A549 (cell line): ENCODE measurements around the gene TUBB1. TPM values are rescaled to one million over a fixed set of nuclear protein-coding genes. Genes with fewer than 3 reads are reported as not detected.

Experiments
- ATAC-seq, 2 experiments: fragments of 200-7000 bp in 1 of 2; fragments of >200 bp in 1 of 2; cut with Nextera tagmentation in 1 of 2; cut with Tn5 transposase in 1 of 2; 3 replicates each; pipeline versions ENCODE4 v1.8.0 to v1.9.1; 2018 to 2020; ENCODE audit warnings: mild to moderate bottlenecking in 1 of 2, moderate library complexity in 1 of 2
- CTCF ChIA-PET: fragments of 300-600 bp; sonication (Branson Sonifier 250); formaldehyde crosslinking; extraction: SDS; loops from one replicate; lab custom pipeline; 2021; ENCODE audit warnings: antibody characterized with exemption, inconsistent platforms; lab: Yijun Ruan, JAX
- POLR2A ChIA-PET: fragments of 350-600 bp; formaldehyde crosslinking; extraction: SDS; loops from one replicate; lab custom pipeline; 2021; ENCODE audit warnings: antibody characterized with exemption, inconsistent platforms; lab: Yijun Ruan, JAX
- DNase-seq, 2 experiments: peaks; one replicate each; pipeline versions ENCODE4 v3.0.0 to v3.0.0-alpha.2; 2011 to 2016; ENCODE audit warnings: low read depth in 1 of 2, low spot score in 1 of 2
- FAIRE-seq: peaks from 2 replicates; lab custom pipeline; 2011; peaks lifted over from hg19 to GRCh38; lab: Jason Lieb, UNC
- H3K27ac ChIP-seq, 2 experiments: fragments of >200 bp; sonication (Bioruptor Twin); formaldehyde crosslinking; 3 replicates each; pipeline ENCODE4 v1.5.1; 2016 to 2017
- H3K4me1 ChIP-seq: fragments of >200 bp; sonication (Bioruptor Twin); formaldehyde crosslinking; 3 replicates; pipeline ENCODE4 v1.6.1; 2016
- H3K4me2 ChIP-seq: fragments of >200 bp; sonication (Bioruptor Twin); formaldehyde crosslinking; 3 replicates; pipeline ENCODE4 v1.6.1; 2016
- H3K4me3 ChIP-seq: fragments of >200 bp; sonication (Bioruptor Twin); formaldehyde crosslinking; 3 replicates; pipeline ENCODE4 v1.5.1; 2016
- H3K9me3 ChIP-seq: fragments of >200 bp; sonication (Bioruptor Twin); formaldehyde crosslinking; 3 replicates; pipeline ENCODE4 v1.6.1; 2016
- BHLHE40 ChIP-seq: IDR thresholded peaks from 2 replicates; pipeline ENCODE4 v1.6.1; 2012; ENCODE audit warnings: low read depth, low read length, inconsistent platforms
- CBX2 ChIP-seq: fragments of 200-600 bp; sonication (generic); IDR thresholded peaks from 2 replicates; pipeline ENCODE4 v1.6.1; 2016; ENCODE audit warnings: low read depth, mild to moderate bottlenecking, borderline replicate concordance
- CHD2 ChIP-seq: fragments of 150-350 bp; IDR thresholded peaks from 2 replicates; pipeline ENCODE4 v1.6.1; 2014; ENCODE audit warnings: low read length; ENCODE audit not compliant: partially characterized antibody
- FOXS1 ChIP-seq: fragments of 250-450 bp; sonication (Bioruptor Pico); IDR thresholded peaks from 2 replicates; pipeline ENCODE4 v1.5.0; 2020; ENCODE audit warnings: mild to moderate bottlenecking, moderate library complexity
- GATA3 ChIP-seq: IDR thresholded peaks from 2 replicates; pipeline ENCODE4 v1.6.1; 2012; ENCODE audit warnings: borderline replicate concordance
- HDAC2 ChIP-seq: fragments of 200-600 bp; sonication (generic); IDR thresholded peaks from 2 replicates; pipeline ENCODE4 v1.6.1; 2016
- HEYL ChIP-seq: fragments of 250-450 bp; sonication (Bioruptor Pico); IDR thresholded peaks from 2 replicates; pipeline ENCODE4 v1.8.0; 2021; ENCODE audit warnings: mild to moderate bottlenecking, moderate library complexity
- HOXA7 ChIP-seq: fragments of 250-450 bp; sonication (Bioruptor Pico); IDR thresholded peaks from 2 replicates; pipeline ENCODE4 v1.5.0; 2020; ENCODE audit warnings: mild to moderate bottlenecking, moderate library complexity
- HOXB13 ChIP-seq: fragments of 250-450 bp; sonication (Bioruptor Pico); IDR thresholded peaks from 2 replicates; pipeline ENCODE4 v1.5.0; 2020; ENCODE audit warnings: low read depth, mild to moderate bottlenecking, moderate library complexity
- HOXB5 ChIP-seq: fragments of 250-450 bp; sonication (Bioruptor Pico); IDR thresholded peaks from 2 replicates; pipeline ENCODE4 v1.5.0; 2020; ENCODE audit warnings: mild to moderate bottlenecking, moderate library complexity
- JUN ChIP-seq, 2 experiments: fragments of >200 bp; sonication (Bioruptor Twin); formaldehyde crosslinking; IDR thresholded peaks; 2 replicates in 1 of 2; 3 replicates in 1 of 2; pipeline ENCODE4 v1.6.1; 2016 to 2017
- JUNB ChIP-seq: fragments of >200 bp; sonication (Bioruptor Twin); formaldehyde crosslinking; IDR thresholded peaks from 2 replicates; pipeline ENCODE4 v1.6.1; 2016
- KDM1A ChIP-seq: fragments of 200-600 bp; sonication (generic); IDR thresholded peaks from 2 replicates; pipeline ENCODE4 v1.6.1; 2016; ENCODE audit warnings: low read depth, mild to moderate bottlenecking
- MAFK ChIP-seq: fragments of 450-650 bp; IDR thresholded peaks from 2 replicates; pipeline ENCODE4 v1.6.1; 2014; ENCODE audit not compliant: partially characterized antibody
- NFE2L2 ChIP-seq: fragments of 150-350 bp; conservative IDR thresholded peaks from 2 replicates; pipeline ENCODE4 v1.6.1; 2014; ENCODE audit warnings: low read length
- PHF8 ChIP-seq: fragments of 200-600 bp; sonication (generic); IDR thresholded peaks from 2 replicates; pipeline ENCODE4 v1.6.1; 2016; ENCODE audit warnings: low read depth, mild to moderate bottlenecking, antibody characterized with exemption, moderate library complexity, borderline replicate concordance
- POLR2A ChIP-seq: IDR thresholded peaks from 2 replicates; pipeline ENCODE4 v1.6.1; 2012; ENCODE audit warnings: mild to moderate bottlenecking, low read length
- POLR2AphosphoS2 ChIP-seq: conservative IDR thresholded peaks from 2 replicates; pipeline ENCODE4 v1.6.1; 2012; ENCODE audit warnings: low read length, improper control_type of control experiment, inconsistent platforms
- RARB ChIP-seq: fragments of 250-450 bp; sonication (Bioruptor Pico); IDR thresholded peaks from 2 replicates; pipeline ENCODE4 v1.8.0; 2021; ENCODE audit warnings: mild to moderate bottlenecking, moderate library complexity
- REST ChIP-seq: fragments of 200-600 bp; sonication (generic); IDR thresholded peaks from 2 replicates; pipeline ENCODE4 v1.6.1; 2016; ENCODE audit warnings: antibody characterized with exemption, mild to moderate bottlenecking, moderate library complexity
- RFX5 ChIP-seq: fragments of 450-650 bp; IDR thresholded peaks from 2 replicates; pipeline ENCODE4 v1.7.1; 2014; ENCODE audit warnings: antibody characterized with exemption, mild to moderate bottlenecking, moderate library complexity
- RNF2 ChIP-seq: fragments of 200-600 bp; sonication (generic); IDR thresholded peaks from 2 replicates; pipeline ENCODE4 v1.6.1; 2016; ENCODE audit warnings: low read depth, mild to moderate bottlenecking, antibody characterized with exemption, moderate library complexity, borderline replicate concordance
- SMC3 ChIP-seq: fragments of >200 bp; sonication (Bioruptor Twin); formaldehyde crosslinking; IDR thresholded peaks from 3 replicates; pipeline ENCODE4 v1.6.1; 2018; ENCODE audit warnings: inconsistent platforms
- SREBF2 ChIP-seq: fragments of 450-650 bp; IDR thresholded peaks from 2 replicates; pipeline ENCODE4 v1.6.1; 2014; ENCODE audit warnings: mild to moderate bottlenecking, moderate library complexity
- USF2 ChIP-seq: fragments of 450-650 bp; IDR thresholded peaks from 2 replicates; pipeline ENCODE4 v1.6.1; 2014; ENCODE audit warnings: antibody characterized with exemption
- ZC3H11A ChIP-seq: fragments of 450-650 bp; IDR thresholded peaks from 2 replicates; pipeline ENCODE4 v1.6.1; 2014; ENCODE audit warnings: antibody characterized with exemption, mild to moderate bottlenecking
- ZNF302 ChIP-seq: fragments of 250-450 bp; sonication (Bioruptor Pico); IDR thresholded peaks from 2 replicates; pipeline ENCODE4 v1.9.0; 2021; ENCODE audit warnings: inconsistent platforms, mild to moderate bottlenecking, moderate library complexity
- WGBS: methylation state at CpG from one replicate; pipeline ENCODE4 v1.1.6; 2017; ENCODE audit errors: missing lambda C conversion rate; 5-methylcytosine and 5-hydroxymethylcytosine counted together
- polyA plus RNA-seq, 4 experiments: library from polyadenylated mRNA; depleted of rRNA in 3 of 4; stranded (reverse); fragments of >200 nt; fragmentation: RNase III in 1 of 4; extraction: RNeasy Plus Mini Kit Qiagen cat#74134 plus additional on column Dnase treatment in 1 of 4; gene quantifications; 2 replicates in 3 of 4; 3 replicates in 1 of 4; pipeline ENCODE4 v1.2.3, GENCODE V29; 2011 to 2017
- TF ChIP-seq, protein P1 (sequence below): IDR thresholded peaks from 2 replicates; pipeline ENCODE4 v1.6.1; 2012

Gene TUBB1
- polyA plus RNA-seq, 2 of the 4 experiments (the other 2 are of a cell fraction): 0.03 TPM; not detected in 1

GRCh38 chr20:59017493-59018231 is 1.6 kb upstream of the TUBB1 start (continued):
- no peak for TF ChIP-seq RFX5
- TF ChIP-seq POLR2AphosphoS2: no peak
- no peak for TF ChIP-seq HOXB5 (CRISPR knock-in tag)

DNA sequence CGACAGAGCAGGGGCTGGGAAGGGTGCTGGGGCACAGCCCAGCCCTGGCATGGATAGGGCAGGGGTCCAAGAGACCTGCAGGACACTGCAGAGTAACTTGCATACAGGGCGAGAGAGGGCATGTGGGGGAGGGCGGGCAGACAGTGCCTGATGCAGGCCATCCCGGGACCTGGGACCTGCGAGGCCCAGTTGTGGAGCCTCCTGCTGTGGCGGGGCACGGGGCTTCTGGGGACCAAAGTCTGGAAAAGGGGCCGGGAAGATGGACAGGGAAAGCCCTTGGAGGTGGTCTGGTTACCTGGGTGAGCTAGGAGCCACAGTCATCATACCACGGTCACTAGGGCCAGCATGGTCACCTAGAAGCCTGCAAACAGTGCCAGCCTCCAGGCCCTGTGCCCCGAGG is 412 bp upstream of the TUBB1 start:
- POLR2A ChIA-PET: interaction anchor here (2.1 kb wide), 1 partner anchor 13 kb away, joined by 8 read pairs; the partner anchor contains the start of gene ATP5F1E
- no peak for DNase-seq
- TF ChIP-seq RARB (CRISPR knock-in tag) (no peak), RFX5 (no peak), JUNB (no peak), SMC3 (no peak), ZNF302 (CRISPR knock-in tag) (no peak), POLR2A (no peak), HOXB13 (CRISPR knock-in tag) (no peak), CHD2 (no peak), KDM1A (no peak)
- WGBS: 86% methylated on average over 10 of the region's 10 CpGs
- FAIRE-seq: no peak
- H3K4me1 ChIP-seq: no peaks in the 10 kb centered on the region
- no peak overlapping the region for H3K4me3 ChIP-seq
- no peak for ATAC-seq
- CTCF ChIA-PET: interaction anchor here (1.5 to 1.9 kb wide), 2 partner anchors 15 to 77 kb away, joined by 3 to 5 read pairs; no protein-coding TSS in a partner anchor
- H3K4me2 ChIP-seq: no peak overlapping the region
- H3K27ac ChIP-seq: no peak overlapping the region
- no peaks in the 10 kb centered on the region for H3K9me3 ChIP-seq

DNA sequence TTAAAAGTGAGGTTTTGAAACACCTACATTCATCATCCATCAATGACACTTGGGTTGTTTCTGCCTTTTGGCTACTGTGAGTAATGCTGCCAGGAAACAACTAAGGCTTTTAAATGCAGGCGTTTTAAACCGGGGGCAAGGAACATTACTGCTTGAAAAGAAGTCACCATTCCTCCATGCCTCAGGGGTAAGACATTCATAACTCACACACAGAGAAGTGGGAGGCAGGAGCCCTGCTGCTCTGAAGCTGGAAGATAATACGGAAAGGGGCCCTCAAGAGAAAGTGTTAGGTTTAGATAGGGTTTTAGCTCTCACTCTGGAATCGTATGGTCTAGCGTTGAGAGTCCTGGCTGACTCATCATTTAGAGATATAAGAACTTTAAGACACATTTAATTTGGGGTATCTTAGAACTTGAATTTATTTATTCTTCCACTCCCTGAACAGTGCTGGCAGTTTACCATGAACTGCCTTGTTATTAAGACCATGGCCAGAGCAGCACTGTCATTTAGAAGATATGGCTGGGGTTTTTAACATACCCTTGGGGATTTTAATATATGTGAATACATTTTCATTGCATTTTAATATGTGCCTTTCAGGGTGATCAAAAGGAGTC is 1.8 kb downstream of the TUBB1 start:
- POLR2A ChIA-PET: no interaction called here
- DNase-seq (no peak), FAIRE-seq (no peak), ATAC-seq (no peak)
- CTCF ChIA-PET: interaction anchor here (0.6 to 1.5 kb wide), 2 partner anchors 12 to 383 kb away, joined by 3 to 4 read pairs; no protein-coding TSS in a partner anchor
- no peaks in the 10 kb centered on the region for H3K9me3 ChIP-seq
- 81% methylated on average over 5 of the region's 5 CpGs for WGBS
- H3K27ac ChIP-seq: no peak overlapping the region
- H3K4me3 ChIP-seq: no peak overlapping the region
- H3K4me2 ChIP-seq: no peak overlapping the region
- TF ChIP-seq RARB (CRISPR knock-in tag) (no peak), MAFK (peak; percentile 20)
- H3K4me1 ChIP-seq: no peaks in the 10 kb centered on the region

DNA sequence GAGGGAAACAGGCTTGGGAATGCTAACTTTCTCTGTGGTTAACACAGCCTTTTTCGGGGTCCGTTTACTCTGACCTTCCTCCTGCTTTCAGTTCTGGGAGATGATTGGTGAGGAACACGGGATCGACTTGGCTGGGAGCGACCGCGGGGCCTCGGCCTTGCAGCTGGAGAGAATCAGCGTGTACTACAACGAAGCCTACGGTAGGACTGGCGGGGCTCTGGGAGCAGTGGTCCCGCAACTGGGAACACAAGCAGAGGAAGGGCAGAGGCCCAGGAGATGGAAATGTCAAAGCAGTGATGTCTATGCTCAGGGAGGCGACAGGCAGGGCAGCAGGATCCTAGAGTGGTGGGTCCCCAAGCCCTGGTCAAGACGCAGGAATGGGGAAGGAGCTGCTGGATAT is 3.5 kb downstream of the TUBB1 start:
- Histone ChIP-seq H3K4me1 (no peaks in the 10 kb centered on the region), H3K9me3 (no peaks in the 10 kb centered on the region), H3K4me2 (no peak overlapping the region), H3K4me3 (no peak overlapping the region), H3K27ac (no peak overlapping the region)
- POLR2A ChIA-PET: interaction anchor here (1.5 kb wide), 1 partner anchor 10 kb away, joined by 10 read pairs; the partner anchor contains the start of gene ATP5F1E
- FAIRE-seq (no peak), ATAC-seq (no peak), DNase-seq (no peak)
- CTCF ChIA-PET: interaction anchor here (0.9 to 1.3 kb wide), 3 partner anchors 9 to 473 kb away, joined by 3 to 4 read pairs (median 3); no protein-coding TSS in a partner anchor
- TF ChIP-seq NFE2L2 (no peak), HOXB5 (CRISPR knock-in tag) (no peak), POLR2AphosphoS2 (no peak), GATA3 (no peak), BHLHE40 (no peak), RNF2 (no peak), REST (no peak), HEYL (CRISPR knock-in tag) (no peak), PHF8 (no peak), HDAC2 (no peak), FOXS1 (no peak), JUN (IDR thresholded peaks at IDR 0.05) (no peak), SREBF2 (no peak), ZC3H11A (no peak), HOXA7 (CRISPR knock-in tag) (no peak), USF2 (no peak), CBX2 (no peak)
- TF ChIP-seq, protein P1, sequence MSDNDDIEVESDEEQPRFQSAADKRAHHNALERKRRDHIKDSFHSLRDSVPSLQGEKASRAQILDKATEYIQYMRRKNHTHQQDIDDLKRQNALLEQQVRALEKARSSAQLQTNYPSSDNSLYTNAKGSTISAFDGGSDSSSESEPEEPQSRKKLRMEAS: no peak
- WGBS: 96% methylated on average over 15 of the region's 15 CpGs
